ENCODE measurements around the gene MAN2B1.

DNA sequence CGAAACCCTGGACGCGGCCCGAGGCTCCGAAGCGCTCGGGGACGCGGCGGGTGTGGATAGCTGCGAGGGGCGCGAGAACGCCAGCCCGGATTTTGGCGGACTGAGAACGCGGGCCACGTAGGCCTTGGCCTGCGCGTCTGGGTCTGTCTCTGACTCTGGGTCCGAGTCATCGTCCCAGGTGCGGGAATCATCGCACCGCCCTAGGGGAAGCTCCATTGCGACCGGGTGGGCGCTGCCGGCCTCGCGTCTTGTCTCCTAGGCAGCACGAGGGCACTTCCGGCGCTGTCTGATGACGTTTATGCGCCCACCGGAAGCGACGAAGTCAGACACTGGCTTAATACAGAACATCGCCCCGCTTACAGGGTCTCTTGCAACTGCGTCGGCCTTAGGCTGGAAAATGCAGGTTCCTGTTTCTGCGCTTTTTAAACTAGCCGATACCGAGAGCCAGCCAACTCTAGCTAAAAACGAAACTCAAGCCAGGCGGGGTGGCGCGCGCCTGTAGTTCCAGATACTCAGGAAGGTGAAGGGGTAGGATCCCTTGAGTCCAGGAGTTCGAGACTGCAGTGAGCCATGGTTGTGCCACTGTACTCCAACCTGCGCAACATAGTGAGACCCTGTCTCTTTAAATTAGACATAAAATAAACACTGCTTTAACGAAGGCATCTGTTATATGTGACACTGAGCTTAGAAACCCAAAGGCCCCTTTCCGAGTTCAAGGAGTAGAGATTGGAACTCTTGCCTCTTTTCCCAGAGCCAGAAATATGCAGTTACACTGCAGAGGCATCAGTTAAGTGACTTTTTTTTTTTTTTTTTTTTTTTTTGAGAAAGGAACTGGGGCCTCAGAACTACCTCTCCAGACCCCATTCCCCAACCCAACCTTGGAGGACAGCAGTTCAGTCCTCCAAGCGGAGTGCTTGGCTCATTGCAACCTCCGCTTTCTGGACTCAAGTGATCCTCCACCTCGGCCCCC lies 30.1 kb upstream of the MAN2B1 start, which contains the start of gene FBXW9:
- TF ChIP-seq GATA2 (IDR thresholded peaks at IDR 0.05; ENCODE audit: low read depth, low read length) (no peak), GATA3 (IDR thresholded peaks at IDR 0.05; ENCODE audit: low read depth, low read length) (no peak)
